GM10847 (cell line): ENCODE data around the gene SEC14L6.

Experiments used
- POLR2A ChIP-seq: IDR thresholded peaks from 2 replicates; pipeline ENCODE4 v1.6.1; 2011; ENCODE audit not compliant: insufficient read length; ENCODE audit errors: extremely low read depth

The SEC14L6 gene

GRCh38 chr22:30492144-30492543 lies 54.4 kb downstream of the SEC14L6 start:
- TF ChIP-seq POLR2A, result no peak

GRCh38 chr22:30491381-30491780 lies 55.2 kb downstream of the SEC14L6 start:
- no peak for TF ChIP-seq POLR2A

GRCh38 chr22:30490399-30490798 lies 56.1 kb downstream of the SEC14L6 start:
- no peak for TF ChIP-seq POLR2A

GRCh38 chr22:30488121-30488520 lies 58.4 kb downstream of the SEC14L6 start:
- no peak for TF ChIP-seq POLR2A

- TF ChIP-seq POLR2A, result no peak
Measured at GRCh38 chr22:30486661-30487115, 59.9 kb downstream of the SEC14L6 start.

GRCh38 chr22:30486118-30486517 lies 60.4 kb downstream of the SEC14L6 start:
- TF ChIP-seq POLR2A, result no peak

- no peak for TF ChIP-seq POLR2A
Measured at GRCh38 chr22:30485362-30485988, 61.1 kb downstream of the SEC14L6 start.

- no peak for TF ChIP-seq POLR2A
Measured at GRCh38 chr22:30483169-30483568, 63.4 kb downstream of the SEC14L6 start.

- TF ChIP-seq POLR2A, result no peak
Measured at GRCh38 chr22:30481711-30482110, 64.8 kb downstream of the SEC14L6 start.

- TF ChIP-seq POLR2A, result no peak
Measured at GRCh38 chr22:30479981-30480380, 66.6 kb downstream of the SEC14L6 start.

- no peak for TF ChIP-seq POLR2A
Measured at GRCh38 chr22:30474683-30475424, 71.7 kb downstream of the SEC14L6 start.

GRCh38 chr22:30474121-30474520 lies 72.4 kb downstream of the SEC14L6 start:
- no peak for TF ChIP-seq POLR2A

GRCh38 chr22:30472994-30473720 lies 73.4 kb downstream of the SEC14L6 start:
- TF ChIP-seq POLR2A, result no peak
